DOHH2 (cell line): ENCODE results near the gene INSYN2B.
A peak's percentile ranks its signal among the peaks of the same experiment; 100 is the strongest.

ENCODE experiments used
- H3F3A ChIP-seq: fragments of 200-600 bp; sonication (generic), shearing (Covaris generic); 2 replicates; pipeline ENCODE4 v1.6.0; 2016; ENCODE audit warnings: antibody characterized with exemption, mild to moderate bottlenecking; ENCODE audit not compliant: control insufficient read depth, insufficient read depth
- H3K27ac ChIP-seq: fragments of 200-600 bp; sonication (generic); 2 replicates; pipeline ENCODE4 v1.5.1; 2014; ENCODE audit warnings: low read depth, mild to moderate bottlenecking, low read length, moderate library complexity
- H3K27me3 ChIP-seq: fragments of 200-600 bp; sonication (generic); 2 replicates; pipeline ENCODE4 v1.6.1; 2014; ENCODE audit warnings: mild to moderate bottlenecking, low read length, mixed read lengths; ENCODE audit not compliant: control insufficient read depth
- H3K36me3 ChIP-seq: fragments of 200-600 bp; sonication (generic); 2 replicates; pipeline ENCODE4 v1.6.1; 2014; ENCODE audit warnings: mild to moderate bottlenecking, low read length, moderate library complexity, mixed read lengths; ENCODE audit not compliant: control insufficient read depth
- H3K4me1 ChIP-seq: fragments of 200-600 bp; sonication (generic); 2 replicates; pipeline ENCODE4 v1.6.1; 2014; ENCODE audit warnings: mild to moderate bottlenecking, low read length, mixed read lengths; ENCODE audit not compliant: control insufficient read depth
- H3K4me2 ChIP-seq: fragments of 200-600 bp; sonication (generic); 2 replicates; pipeline ENCODE4 v1.6.0; 2014; ENCODE audit warnings: mild to moderate bottlenecking, low read length, moderate library complexity
- H3K4me3 ChIP-seq: fragments of 200-600 bp; sonication (generic); 2 replicates; pipeline ENCODE4 v1.5.1; 2014; ENCODE audit warnings: mild to moderate bottlenecking, low read length, mixed read lengths
- H3K79me2 ChIP-seq: fragments of 200-600 bp; sonication (generic); 2 replicates; pipeline ENCODE4 v1.6.1; 2014; ENCODE audit warnings: mild to moderate bottlenecking, low read length, mixed read lengths; ENCODE audit not compliant: control insufficient read depth
- H3K9me2 ChIP-seq: fragments of 200-600 bp; sonication (generic); replicated peaks from 2 replicates; pipeline ENCODE4 v1.6.1; 2014; ENCODE audit warnings: mild to moderate bottlenecking, low read length, mixed read lengths; ENCODE audit not compliant: control insufficient read depth
- H3K9me3 ChIP-seq: fragments of 200-600 bp; sonication (generic); 2 replicates; pipeline ENCODE4 v1.6.1; 2014; ENCODE audit warnings: antibody characterized with exemption, low read length, mixed read lengths; ENCODE audit not compliant: control insufficient read depth, insufficient read depth
- H4K20me1 ChIP-seq: fragments of 200-600 bp; sonication (generic); 2 replicates; pipeline ENCODE4 v1.6.0; 2014; ENCODE audit warnings: low read depth, mild to moderate bottlenecking, antibody characterized with exemption, low read length, moderate library complexity; ENCODE audit not compliant: control insufficient read depth, insufficient read depth
- CTCF ChIP-seq: fragments of 200-600 bp; sonication (generic); IDR thresholded peaks from one replicate; pipeline ENCODE4 v1.5.1; 2014; ENCODE audit warnings: antibody characterized with exemption, mild to moderate bottlenecking, low read depth, low read length; ENCODE audit not compliant: poor library complexity, severe bottlenecking
- EZH2phosphoT487 ChIP-seq: fragments of 200-600 bp; sonication (generic); IDR thresholded peaks from 2 replicates; pipeline ENCODE4 v1.6.1; 2017; ENCODE audit warnings: borderline replicate concordance, mild to moderate bottlenecking, antibody characterized with exemption, low read length, moderate library complexity, mixed read lengths

INSYN2B gene

GRCh38 chr5:169856571-169856970 is 123.7 kb downstream of the INSYN2B start:
- Histone ChIP-seq H3K4me3 (no peak overlapping the region), H3K36me3 (peaks cover 27% of the 10 kb centered on the region), H3K4me2 (no peak overlapping the region), H3F3A (no peaks in the 10 kb centered on the region), H3K27me3 (no peaks in the 10 kb centered on the region), H4K20me1 (0 out of 2 replicates have a peak, but pooled peaks cover 3% of the 10 kb centered on the region), H3K27ac (no peak overlapping the region), H3K9me2 (no peaks in the 10 kb centered on the region), H3K79me2 (no peaks in the 10 kb centered on the region), H3K4me1 (no peaks in the 10 kb centered on the region), H3K9me3 (no peaks in the 10 kb centered on the region)
- TF ChIP-seq EZH2phosphoT487: no peak
- TF ChIP-seq CTCF: no peak

GRCh38 chr5:169851321-169851850 is 128.9 kb downstream of the INSYN2B start:
- Histone ChIP-seq H3K27me3 (no peaks in the 10 kb centered on the region), H3K27ac (no peak overlapping the region), H3K79me2 (peaks cover 3% of the 10 kb centered on the region; the same call in 1 of the 2 replicates), H4K20me1 (no peaks in the 10 kb centered on the region), H3K4me3 (no peak overlapping the region), H3K9me2 (no peaks in the 10 kb centered on the region), H3K9me3 (peaks cover 28% of the 10 kb centered on the region; the same call in 1 of the 2 replicates), H3F3A (no peaks in the 10 kb centered on the region), H3K4me2 (no peak overlapping the region), H3K4me1 (no peaks in the 10 kb centered on the region), H3K36me3 (peaks cover 69% of the 10 kb centered on the region)
- no peak for TF ChIP-seq CTCF
- no peak for TF ChIP-seq EZH2phosphoT487

GRCh38 chr5:169850409-169850808 is 129.9 kb downstream of the INSYN2B start:
- peaks cover 3% of the 10 kb centered on the region; the same call in 1 of the 2 replicates for H3K79me2 ChIP-seq
- TF ChIP-seq CTCF (peak; percentile 36), EZH2phosphoT487 (no peak)
- H3K27ac ChIP-seq: no peak overlapping the region
- no peaks in the 10 kb centered on the region for H3K4me1 ChIP-seq
- no peaks in the 10 kb centered on the region for H3F3A ChIP-seq
- H4K20me1 ChIP-seq: no peaks in the 10 kb centered on the region
- peaks cover 74% of the 10 kb centered on the region for H3K36me3 ChIP-seq
- H3K9me2 ChIP-seq: no peaks in the 10 kb centered on the region
- peaks cover 28% of the 10 kb centered on the region; the same call in 1 of the 2 replicates for H3K9me3 ChIP-seq
- H3K27me3 ChIP-seq: no peaks in the 10 kb centered on the region
- no peak overlapping the region for H3K4me2 ChIP-seq
- H3K4me3 ChIP-seq: no peak overlapping the region
